Measurements from ENCODE around the gene KIAA0825.

- TF ChIP-seq, protein P1, sequence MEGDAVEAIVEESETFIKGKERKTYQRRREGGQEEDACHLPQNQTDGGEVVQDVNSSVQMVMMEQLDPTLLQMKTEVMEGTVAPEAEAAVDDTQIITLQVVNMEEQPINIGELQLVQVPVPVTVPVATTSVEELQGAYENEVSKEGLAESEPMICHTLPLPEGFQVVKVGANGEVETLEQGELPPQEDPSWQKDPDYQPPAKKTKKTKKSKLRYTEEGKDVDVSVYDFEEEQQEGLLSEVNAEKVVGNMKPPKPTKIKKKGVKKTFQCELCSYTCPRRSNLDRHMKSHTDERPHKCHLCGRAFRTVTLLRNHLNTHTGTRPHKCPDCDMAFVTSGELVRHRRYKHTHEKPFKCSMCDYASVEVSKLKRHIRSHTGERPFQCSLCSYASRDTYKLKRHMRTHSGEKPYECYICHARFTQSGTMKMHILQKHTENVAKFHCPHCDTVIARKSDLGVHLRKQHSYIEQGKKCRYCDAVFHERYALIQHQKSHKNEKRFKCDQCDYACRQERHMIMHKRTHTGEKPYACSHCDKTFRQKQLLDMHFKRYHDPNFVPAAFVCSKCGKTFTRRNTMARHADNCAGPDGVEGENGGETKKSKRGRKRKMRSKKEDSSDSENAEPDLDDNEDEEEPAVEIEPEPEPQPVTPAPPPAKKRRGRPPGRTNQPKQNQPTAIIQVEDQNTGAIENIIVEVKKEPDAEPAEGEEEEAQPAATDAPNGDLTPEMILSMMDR (IDR thresholded peaks at IDR 0.05; ENCODE audit: low read depth, low read length) = no peak
- TF ChIP-seq EZH2phosphoT487 (IDR thresholded peaks at IDR 0.05; ENCODE audit: low read depth) = no peak
Observed at GRCh38 chr5:94228791-94229190, 389.6 kb downstream of the KIAA0825 start.
